GM21786 (cell line): ENCODE data around the gene TNIP3.
A peak's percentile ranks its signal among the peaks of the same experiment; 100 is the strongest.
"Not testable (repeated sequence)": the region's sequence is repeated elsewhere in the genome, so short reads cannot be mapped to it uniquely, and the experiment has no call there.

ENCODE experiments used
- ATAC-seq: cut with Tn5 transposase; IDR thresholded peaks from one replicate; pipeline ENCODE4 v1.9.1; 2021; ENCODE audit not compliant: unreplicated experiment

TNIP3 gene

DNA sequence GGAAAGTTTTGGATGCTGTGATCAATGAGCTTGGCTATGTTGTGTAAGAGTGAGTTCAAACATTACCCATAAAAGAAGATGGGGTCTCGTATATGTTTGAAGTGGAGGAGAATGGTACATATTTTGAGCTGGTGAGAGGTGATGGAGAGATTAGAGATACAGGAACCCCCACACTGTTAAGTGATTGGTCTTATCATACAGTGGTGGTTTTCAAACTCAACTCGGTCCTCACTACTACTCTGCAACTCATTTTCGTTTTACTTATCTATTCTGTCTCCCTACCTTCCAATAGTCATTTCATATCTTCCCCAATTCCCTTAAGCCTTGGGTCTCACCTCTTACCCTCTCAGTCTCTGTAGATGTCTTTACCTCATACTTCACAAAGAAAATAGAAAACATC lies 16.4 kb upstream of the TNIP3 start:
- ATAC-seq, result no peak

DNA sequence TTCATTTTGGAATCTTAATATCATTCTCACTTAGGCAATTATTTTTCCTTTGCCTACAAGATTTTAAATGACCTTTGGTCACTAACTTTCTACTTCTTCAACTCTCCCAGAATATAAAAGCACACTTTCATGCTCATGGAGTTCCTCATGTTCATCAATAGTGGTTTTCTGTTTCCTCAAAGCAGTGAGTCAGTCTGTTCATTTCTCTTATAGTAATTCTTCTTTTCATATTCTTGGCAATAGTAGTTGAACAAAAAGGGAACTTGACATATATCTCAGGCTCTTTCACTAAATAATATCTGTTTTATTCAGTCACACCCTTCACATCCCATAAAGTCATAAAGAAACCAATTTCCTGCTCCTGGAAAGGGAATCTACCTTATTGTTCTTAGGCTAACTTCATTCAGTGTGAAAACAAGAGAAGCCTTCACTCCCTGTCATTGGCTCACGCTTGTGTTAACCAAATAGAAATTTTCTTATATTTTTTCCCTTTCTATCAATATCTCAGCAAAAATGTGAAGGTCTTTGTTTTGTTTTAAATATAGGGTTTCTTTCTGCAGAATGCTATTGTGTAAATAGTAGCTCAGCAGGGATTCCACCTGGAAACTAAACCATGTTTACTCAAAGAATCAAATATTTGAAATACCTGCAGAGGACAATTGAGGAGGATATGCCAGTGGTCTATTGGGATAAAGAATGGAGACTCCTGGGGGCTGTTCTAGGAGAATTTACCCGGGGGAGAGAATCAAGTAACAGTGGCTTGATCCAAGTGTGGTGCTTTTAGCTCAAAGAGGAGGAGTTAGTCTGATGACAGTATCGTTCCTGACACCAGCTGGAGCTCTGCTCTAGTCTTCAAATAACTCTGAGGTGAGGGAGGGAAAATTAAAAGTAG lies 13.4 kb upstream of the TNIP3 start:
- ATAC-seq, result no peak

DNA sequence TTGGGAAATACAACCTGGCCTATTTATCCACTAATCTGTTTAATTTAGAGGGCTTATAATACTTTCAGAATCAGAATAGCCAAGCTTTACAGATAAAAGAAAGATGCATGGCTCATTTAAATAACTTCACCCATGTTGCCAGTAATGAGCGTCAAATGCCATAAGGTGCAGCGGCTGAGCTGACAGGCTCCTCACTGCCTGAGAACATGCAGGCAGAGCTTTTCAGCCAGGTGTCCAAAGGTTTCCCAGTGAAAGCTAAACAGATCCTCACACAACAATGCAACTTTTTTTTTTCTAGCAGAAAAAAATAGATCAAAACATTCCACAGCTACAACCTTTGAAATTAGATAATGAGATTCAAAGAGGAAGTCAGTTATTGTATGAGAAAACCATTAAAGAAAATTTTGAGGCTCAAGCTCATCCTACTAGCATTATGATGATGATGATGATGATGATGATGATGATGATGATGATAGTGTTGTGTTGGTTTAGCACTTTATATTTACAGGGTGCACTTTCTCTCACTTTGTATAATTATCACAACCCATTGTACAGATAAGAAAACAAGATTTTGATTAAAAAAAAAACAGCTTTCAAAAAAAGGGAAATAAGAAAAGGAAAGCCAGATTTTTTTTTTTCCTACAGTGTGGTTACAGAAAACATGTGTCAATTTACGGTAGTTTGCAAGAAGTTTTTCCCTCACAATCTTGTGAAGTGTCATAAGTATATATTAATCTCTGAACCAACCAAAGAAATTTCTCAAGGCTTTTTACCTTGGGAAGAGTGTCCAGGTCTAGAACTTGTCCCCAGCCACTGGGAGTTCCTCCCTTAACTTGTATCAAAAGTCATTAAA lies 12.2 kb upstream of the TNIP3 start:
- no peak for ATAC-seq

DNA sequence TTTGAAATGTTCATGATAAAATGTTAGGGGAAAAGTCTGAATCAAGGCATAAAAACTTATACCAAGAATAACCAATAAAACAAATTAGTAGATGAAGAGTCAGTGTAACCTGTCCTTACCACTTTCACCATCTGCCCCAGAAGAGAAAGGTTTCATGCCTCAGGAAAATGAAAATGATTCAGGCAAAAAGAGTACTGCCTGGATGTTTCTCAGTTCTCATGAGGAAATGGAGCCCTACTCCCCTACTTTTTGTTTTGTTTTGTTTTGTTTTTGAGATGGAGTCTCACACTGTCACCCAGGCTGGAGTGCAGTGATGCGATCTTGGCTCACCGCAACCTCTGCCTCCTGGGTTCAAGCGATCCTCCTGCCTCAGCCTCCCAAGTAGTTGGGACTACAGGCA lies 7.4 kb upstream of the TNIP3 start:
- ATAC-seq, result not testable (repeated sequence)

GRCh38 chr4:121168446-121169281 lies 4.5 kb upstream of the TNIP3 start:
- peak; percentile 69 for ATAC-seq

DNA sequence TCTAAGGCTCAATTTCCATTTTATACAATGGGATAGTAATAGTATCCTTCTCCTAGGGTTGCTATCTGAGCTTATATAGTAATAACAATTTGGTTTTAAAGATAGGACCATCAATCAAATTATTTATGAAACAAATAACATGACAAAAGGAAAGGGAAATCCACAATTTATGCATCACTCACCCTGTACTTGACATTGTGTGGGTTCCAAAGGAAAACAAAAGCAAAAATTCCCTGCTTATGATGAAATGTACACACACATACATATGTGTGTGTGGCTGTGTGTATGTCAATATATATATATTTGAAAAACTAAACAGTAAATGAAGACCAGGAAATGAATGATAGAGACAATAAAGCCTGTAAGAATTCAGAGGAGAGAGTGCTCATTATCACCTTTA lies 2.9 kb upstream of the TNIP3 start:
- ATAC-seq, result no peak

DNA sequence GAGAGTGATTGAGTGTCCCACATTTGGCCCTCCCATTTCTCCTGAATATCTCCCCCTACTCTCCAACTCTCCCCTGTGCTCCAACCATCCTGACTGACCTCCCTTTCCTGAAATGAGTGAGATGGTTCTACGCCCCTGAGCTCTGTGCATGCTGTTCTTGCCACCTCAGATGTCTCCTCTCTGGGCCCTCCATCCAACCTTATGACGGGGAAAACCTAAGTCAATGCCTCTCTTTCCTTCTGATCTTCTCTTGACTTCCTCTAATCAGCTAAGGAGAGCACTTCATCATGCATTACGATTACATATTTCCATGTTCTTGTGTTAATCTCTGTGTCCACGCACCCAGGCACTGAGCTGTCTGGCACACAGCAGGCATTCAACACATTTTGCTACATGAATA lies 1.1 kb upstream of the TNIP3 start:
- no peak for ATAC-seq

GRCh38 chr4:121156822-121157769 lies 7.0 kb downstream of the TNIP3 start:
- no peak for ATAC-seq

DNA sequence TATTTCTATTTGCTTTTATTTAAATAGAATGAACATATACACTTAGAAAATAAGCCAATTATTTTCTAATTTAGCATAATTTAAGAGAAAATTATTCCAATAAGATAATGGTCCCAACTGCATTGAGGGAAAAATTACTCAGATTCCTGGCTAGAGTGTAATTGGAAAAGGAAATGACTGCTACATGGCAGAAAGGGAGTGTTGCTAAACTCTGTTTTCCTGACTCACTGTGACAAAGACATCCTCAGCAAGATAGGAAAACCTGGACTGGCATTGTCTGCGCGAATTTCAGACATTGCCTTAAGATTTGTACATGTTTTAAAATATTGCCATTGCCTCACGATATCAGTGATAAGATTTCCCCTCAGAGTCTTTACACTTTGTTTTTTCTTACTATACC lies 8.2 kb downstream of the TNIP3 start:
- no peak for ATAC-seq

DNA sequence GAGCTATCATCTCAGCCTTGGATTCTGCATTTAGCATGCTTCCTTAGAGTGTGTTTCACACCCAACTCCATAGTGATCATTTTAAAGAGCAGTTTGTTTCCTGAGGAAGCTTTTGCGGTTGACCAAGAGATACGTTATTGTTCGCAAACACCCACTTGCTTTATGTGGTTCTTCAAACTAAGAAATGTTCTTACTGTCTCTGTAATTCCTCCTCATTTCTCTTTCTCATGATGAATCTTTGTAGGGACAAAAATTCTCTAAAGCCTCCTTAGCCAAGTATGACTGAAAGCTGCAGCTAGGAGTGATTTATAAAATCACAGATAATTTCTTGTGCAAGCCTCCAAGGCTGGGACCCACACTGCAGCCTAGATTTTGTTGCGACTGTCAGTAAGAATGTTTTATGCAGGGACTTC lies 10.0 kb downstream of the TNIP3 start:
- no peak for ATAC-seq

DNA sequence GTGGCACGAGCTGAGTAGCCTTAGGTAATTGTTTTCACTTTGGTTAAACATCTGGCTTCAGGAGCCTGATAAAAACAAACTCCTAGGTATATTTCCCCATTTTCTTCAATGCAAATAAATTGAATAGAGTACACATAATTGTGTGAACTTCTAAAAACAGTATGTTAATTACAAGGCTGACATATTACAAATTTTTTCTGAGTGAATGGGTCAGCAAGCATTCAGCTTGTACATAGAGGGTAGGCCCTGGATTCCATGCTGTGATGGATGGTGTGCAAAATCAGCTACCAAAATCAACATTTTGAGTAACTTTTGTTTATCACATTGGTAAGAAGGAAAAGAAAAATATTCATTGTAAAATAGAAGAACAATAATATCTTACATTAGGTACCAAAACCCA lies 12.2 kb downstream of the TNIP3 start:
- ATAC-seq, result no peak

DNA sequence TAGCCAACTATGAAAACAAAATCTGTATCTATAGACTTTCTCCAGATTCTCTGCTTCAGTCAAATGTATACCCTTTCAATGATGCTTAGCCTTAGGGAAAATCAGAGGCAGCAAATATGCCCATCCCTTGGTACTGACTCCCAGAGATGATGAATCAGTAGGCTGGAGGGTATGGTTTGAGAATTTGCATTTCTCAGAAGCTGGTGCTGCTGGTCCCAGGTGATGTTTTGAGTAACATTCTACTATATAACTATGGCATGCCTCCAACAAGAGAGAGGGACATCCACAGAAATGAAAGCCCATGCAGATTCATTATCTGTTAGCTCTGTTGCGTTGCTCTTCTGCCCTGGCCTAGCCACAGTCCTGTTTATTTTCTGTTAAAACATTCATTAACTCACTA lies 13.6 kb downstream of the TNIP3 start:
- no peak for ATAC-seq

- no peak for ATAC-seq
Measured at GRCh38 chr4:121150003-121150402, 14.1 kb downstream of the TNIP3 start.

- ATAC-seq, result no peak
Measured at GRCh38 chr4:121148621-121149020, 15.5 kb downstream of the TNIP3 start.

DNA sequence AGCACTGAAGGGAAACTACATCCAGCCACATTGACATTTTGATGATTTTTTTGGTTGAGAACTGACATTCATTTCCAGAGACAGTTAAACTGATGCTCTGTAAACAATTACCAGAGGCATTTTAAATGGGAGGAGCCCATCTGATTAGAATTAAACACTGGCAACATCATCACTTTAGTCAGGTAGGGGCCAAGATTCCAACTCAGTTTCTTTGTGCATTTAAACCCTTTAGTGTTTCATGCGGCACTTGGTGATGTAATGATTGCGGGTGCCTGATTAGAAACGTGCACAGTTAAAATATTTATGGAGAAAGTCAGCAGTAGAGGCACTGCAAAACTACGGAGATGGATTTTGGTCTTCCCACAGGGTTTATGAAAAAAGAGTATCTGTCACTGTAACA lies 16.1 kb downstream of the TNIP3 start:
- no peak for ATAC-seq

DNA sequence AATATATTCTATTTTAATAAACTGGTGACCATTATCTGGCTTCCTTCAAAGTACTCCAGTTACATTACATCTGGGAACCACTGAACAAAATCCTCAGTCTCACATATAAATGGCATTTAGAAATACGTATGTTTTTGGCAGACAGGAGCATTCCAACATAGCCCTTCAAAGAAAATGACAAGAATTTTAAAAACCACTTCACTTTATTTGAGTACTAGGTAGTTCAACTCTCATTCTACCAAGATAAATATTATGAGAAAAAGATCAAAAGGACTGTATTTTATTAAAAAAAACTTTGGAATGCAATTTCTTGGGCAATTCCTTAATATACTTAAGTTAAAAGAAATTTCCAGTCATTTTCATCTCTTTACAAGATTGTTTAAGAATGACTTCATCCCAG lies 17.6 kb downstream of the TNIP3 start:
- ATAC-seq, result no peak

- no peak for ATAC-seq
Measured at GRCh38 chr4:121145430-121145829, 18.7 kb downstream of the TNIP3 start.

DNA sequence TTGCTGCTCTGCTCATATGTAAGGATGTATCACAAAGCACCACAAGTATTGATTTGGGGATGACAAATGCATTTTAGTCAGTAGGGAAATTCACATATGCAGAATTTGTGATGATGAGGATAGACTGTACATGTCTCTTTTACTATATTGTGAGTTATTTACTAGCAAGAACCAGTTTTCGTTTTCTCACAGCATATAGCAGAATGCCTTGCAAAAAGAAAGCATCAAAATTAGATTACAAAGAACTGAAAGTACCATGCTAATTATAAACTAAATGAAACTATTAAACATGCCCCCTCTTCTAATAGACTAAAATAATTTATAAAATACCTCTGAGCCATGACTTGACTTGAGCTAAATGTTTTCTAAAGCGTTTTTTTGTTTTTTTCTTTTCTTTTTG lies 20.1 kb downstream of the TNIP3 start:
- no peak for ATAC-seq

- no peak for ATAC-seq
Measured at GRCh38 chr4:121143131-121143530, 21.0 kb downstream of the TNIP3 start.
